Common myeloid progenitor, CD34-positive (primary cell): Measurements from ENCODE around the gene AP2B1.

ENCODE experiments used
- CTCF ChIA-PET: fragments of 350-600 bp; sonication (Branson Sonifier 250); formaldehyde crosslinking; loops from one replicate; lab custom pipeline; 2021; ENCODE audit warnings: antibody characterized with exemption; lab: Charles Lee
- POLR2A ChIA-PET: fragments of 350-600 bp; sonication (Branson Sonifier 250); formaldehyde crosslinking; loops from one replicate; lab custom pipeline; 2021; ENCODE audit warnings: antibody characterized with exemption; lab: Charles Lee
- DNase-seq, 3 donors: peaks; one replicate each; pipeline versions ENCODE4 v3.0.0 to v3.0.0-alpha.2; 2013
- H3K27ac ChIP-seq, 2 experiments: 1 replicate in 1 of 2; 2 replicates in 1 of 2; pipeline ENCODE4 v1.7.0; 2013; ENCODE audit warnings: inconsistent platforms in 2 of 2, low read length in 2 of 2, mild to moderate bottlenecking in 2 of 2, low read depth in 1 of 2, moderate library complexity in 1 of 2; ENCODE audit not compliant: severe bottlenecking in 2 of 2, insufficient read depth in 1 of 2, poor library complexity in 1 of 2
- H3K27me3 ChIP-seq, 5 experiments: replicated peaks in 2 of 5; 1 replicate in 3 of 5; 2 replicates in 2 of 5; pipeline versions ENCODE4 v1.6.1 to v1.7.0; 2013; ENCODE audit warnings: low read length in 4 of 5, mild to moderate bottlenecking in 2 of 5, moderate library complexity in 2 of 5, inconsistent platforms in 1 of 5; ENCODE audit not compliant: insufficient read depth in 5 of 5, control insufficient read depth in 4 of 5
- H3K36me3 ChIP-seq, 4 experiments: 1 replicate in 2 of 4; 2 replicates in 2 of 4; pipeline versions ENCODE4 v1.6.1 to v1.7.0; 2013; ENCODE audit warnings: low read length in 3 of 4, control low read depth in 1 of 4, mild to moderate bottlenecking in 1 of 4; ENCODE audit not compliant: control insufficient read depth in 4 of 4, insufficient read depth in 4 of 4
- H3K4me1 ChIP-seq, 4 experiments: 1 replicate in 3 of 4; 2 replicates in 1 of 4; pipeline versions ENCODE4 v1.6.1 to v1.7.1; 2013; ENCODE audit warnings: low read length in 3 of 4, mild to moderate bottlenecking in 3 of 4, control low read depth in 1 of 4, inconsistent platforms in 1 of 4, moderate library complexity in 1 of 4; ENCODE audit not compliant: control insufficient read depth in 4 of 4, insufficient read depth in 4 of 4; ENCODE audit errors: control extremely low read depth in 1 of 4
- H3K4me3 ChIP-seq, 7 experiments: 1 replicate in 4 of 7; 2 replicates in 3 of 7; pipeline versions ENCODE4 v1.5.1 to v1.7.0; 2013; ENCODE audit warnings: mild to moderate bottlenecking in 7 of 7, low read length in 6 of 7, moderate library complexity in 6 of 7, inconsistent platforms in 2 of 7, low read depth in 2 of 7, control low read depth in 1 of 7; ENCODE audit not compliant: insufficient read depth in 4 of 7, control insufficient read depth in 1 of 7; ENCODE audit errors: extremely low read depth in 1 of 7
- H3K9me3 ChIP-seq, 5 experiments: 1 replicate in 4 of 5; 2 replicates in 1 of 5; pipeline versions ENCODE4 v1.6.1 to v1.7.1; 2013; ENCODE audit warnings: low read length in 4 of 5, mild to moderate bottlenecking in 2 of 5, inconsistent platforms in 1 of 5, low read depth in 1 of 5, moderate library complexity in 1 of 5; ENCODE audit not compliant: control insufficient read depth in 4 of 5, insufficient read depth in 2 of 5; ENCODE audit errors: control extremely low read depth in 1 of 5
- WGBS: methylation state at CpG from one replicate; pipeline ENCODE4 v1.1.5; 2013; ENCODE audit not compliant: insufficient coverage; 5-methylcytosine and 5-hydroxymethylcytosine counted together

Gene AP2B1

DNA sequence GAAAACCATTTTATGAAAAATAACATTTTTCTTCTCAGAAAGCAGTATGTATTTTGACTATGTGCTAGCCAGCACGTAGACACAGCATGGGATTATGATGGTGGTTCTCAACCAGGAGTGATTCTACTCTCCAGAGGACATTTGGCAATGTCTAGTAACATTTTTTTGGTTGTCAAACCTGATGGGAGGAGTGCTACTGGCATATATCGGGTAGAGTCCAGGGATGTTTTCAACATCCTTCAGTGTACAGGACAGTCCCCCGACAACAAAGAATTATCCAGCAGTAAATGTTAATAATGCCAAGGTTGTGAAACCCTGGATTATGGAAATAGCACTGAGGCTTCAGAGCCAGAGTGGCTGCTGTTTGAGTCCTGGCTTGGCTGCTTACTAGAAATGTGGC lies 27.7 kb downstream of the AP2B1 start:
- CTCF ChIA-PET = interaction anchor here (0.6 to 7.6 kb wide), 11 partner anchors 8 to 432 kb away, joined by 3 to 131 read pairs (median 7); partner anchors contain the start of genes SLFN14 and TAF15
- 80% methylated on average over 1 of the region's 3 CpGs for WGBS
- H3K4me3 ChIP-seq = no peak overlapping the region
- DNase-seq = no peak
- H3K27me3 ChIP-seq = no peaks in the 10 kb centered on the region
- H3K27ac ChIP-seq = no peak overlapping the region
- peaks cover 4 to 18% (median 9%) of the 10 kb centered on the region in 4 experiments for H3K36me3 ChIP-seq
- POLR2A ChIA-PET = no interaction called here
- peaks cover 0 to 35% (median 7%) of the 10 kb centered on the region in 4 experiments for H3K4me1 ChIP-seq
- no peaks in the 10 kb centered on the region for H3K9me3 ChIP-seq

DNA sequence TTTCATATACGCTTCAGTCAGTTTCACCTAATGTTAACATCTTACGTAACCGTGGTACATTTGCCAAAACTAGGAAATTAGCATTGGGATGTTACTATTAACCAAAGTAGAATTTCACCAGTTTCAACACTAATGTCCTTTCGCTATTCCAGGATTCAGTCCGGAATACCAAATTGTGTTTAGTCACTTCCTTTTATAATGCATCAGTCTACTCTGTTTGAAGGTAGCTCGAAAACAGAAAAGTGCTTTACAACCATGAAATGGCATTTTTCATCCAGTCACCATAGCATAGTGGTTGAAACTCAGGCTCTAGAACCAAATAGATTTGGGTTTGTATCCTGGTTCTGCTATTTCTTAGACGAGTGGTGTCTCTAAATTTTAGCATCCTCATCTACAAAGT lies 29.4 kb downstream of the AP2B1 start:
- ChIA-PET CTCF (interaction anchor here (1.3 to 7.6 kb wide), 3 partner anchors 11 to 131 kb away, joined by 3 to 131 read pairs (median 4); no protein-coding TSS in a partner anchor), POLR2A (interaction anchor here (0.7 kb wide), 1 partner anchor 73 kb away, joined by 3 read pairs; no protein-coding TSS in a partner anchor)
- WGBS = 0% methylated on average over 3 of the region's 7 CpGs
- H3K36me3 ChIP-seq = peaks cover 2 to 9% (median 5%) of the 10 kb centered on the region in 4 experiments
- peaks cover 0 to 35% (median 7%) of the 10 kb centered on the region in 4 experiments for H3K4me1 ChIP-seq
- peak overlapping the region; percentile 47 to 72 for H3K27ac ChIP-seq
- H3K27me3 ChIP-seq = no peaks in the 10 kb centered on the region
- H3K9me3 ChIP-seq = no peaks in the 10 kb centered on the region
- peak overlapping the region in 1 of 7 experiments; percentile 56 for H3K4me3 ChIP-seq
- peak; percentile 64 to 87 (median 86) for DNase-seq

DNA sequence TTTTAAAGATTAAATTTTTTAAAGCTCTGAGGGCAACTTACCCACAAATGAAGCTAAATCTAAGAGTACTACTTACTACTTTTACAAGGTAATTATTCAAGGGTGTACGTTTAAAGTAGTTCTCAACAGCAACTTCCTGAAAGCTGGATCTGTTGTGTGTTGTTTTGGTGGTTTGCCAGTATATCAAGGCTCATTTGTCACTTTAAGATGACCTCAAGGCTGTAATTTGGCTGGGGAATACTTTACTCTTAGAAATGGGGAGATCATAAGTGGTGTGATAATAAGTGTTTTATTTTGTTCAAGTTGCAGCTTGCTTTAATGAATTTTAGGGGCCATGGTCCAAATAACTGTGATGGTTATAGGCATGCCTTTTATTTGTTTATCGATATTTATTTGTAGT lies 30.4 kb downstream of the AP2B1 start:
- Histone ChIP-seq H3K9me3 (no peaks in the 10 kb centered on the region), H3K4me3 (no peak overlapping the region), H3K27ac (peak overlapping the region; percentile 42 to 72), H3K27me3 (no peaks in the 10 kb centered on the region), H3K4me1 (peaks cover 0 to 35% (median 7%) of the 10 kb centered on the region in 4 experiments), H3K36me3 (peaks cover 2 to 9% (median 5%) of the 10 kb centered on the region in 4 experiments)
- ChIA-PET CTCF (interaction anchor here (1.0 to 7.6 kb wide), 3 partner anchors 61 to 188 kb away, joined by 3 to 131 read pairs (median 3); no protein-coding TSS in a partner anchor), POLR2A (interaction anchor here (1.1 kb wide), 1 partner anchor 10 kb away, joined by 6 read pairs; no protein-coding TSS in a partner anchor)
- WGBS = no CpG with 5 or more reads among the region's 2 CpGs
- peak; percentile 18 to 66 (median 49) for DNase-seq

DNA sequence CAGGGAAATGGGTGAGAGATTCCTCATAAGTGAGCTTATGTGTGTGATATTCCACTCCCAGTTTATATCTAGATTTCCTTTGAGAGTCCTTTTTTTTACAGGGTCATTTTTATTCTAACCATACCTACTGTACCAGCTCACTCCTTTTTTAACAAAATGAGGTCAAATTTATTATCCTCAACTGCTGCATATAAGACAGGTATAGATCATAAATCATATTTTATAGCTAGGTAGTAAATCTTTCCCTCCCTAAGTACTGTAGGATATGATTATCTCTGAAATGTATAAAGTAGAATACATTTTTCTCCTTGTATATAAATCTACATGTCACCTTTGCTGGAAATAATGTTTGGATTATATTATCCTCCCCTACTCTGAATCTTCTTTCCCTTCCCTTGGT lies 31.5 kb downstream of the AP2B1 start:
- Histone ChIP-seq H3K27me3 (no peaks in the 10 kb centered on the region), H3K36me3 (peaks cover 2 to 10% (median 5%) of the 10 kb centered on the region in 4 experiments), H3K27ac (no peak overlapping the region), H3K4me1 (peaks cover 0 to 35% (median 7%) of the 10 kb centered on the region in 4 experiments), H3K4me3 (no peak overlapping the region), H3K9me3 (no peaks in the 10 kb centered on the region)
- CTCF ChIA-PET = interaction anchor here (0.8 to 1.1 kb wide), 2 partner anchors 63 to 99 kb away, joined by 3 to 5 read pairs; no protein-coding TSS in a partner anchor
- POLR2A ChIA-PET = interaction anchor here (0.5 kb wide), 1 partner anchor 18 kb away, joined by 4 read pairs; no protein-coding TSS in a partner anchor
- no peak for DNase-seq

DNA sequence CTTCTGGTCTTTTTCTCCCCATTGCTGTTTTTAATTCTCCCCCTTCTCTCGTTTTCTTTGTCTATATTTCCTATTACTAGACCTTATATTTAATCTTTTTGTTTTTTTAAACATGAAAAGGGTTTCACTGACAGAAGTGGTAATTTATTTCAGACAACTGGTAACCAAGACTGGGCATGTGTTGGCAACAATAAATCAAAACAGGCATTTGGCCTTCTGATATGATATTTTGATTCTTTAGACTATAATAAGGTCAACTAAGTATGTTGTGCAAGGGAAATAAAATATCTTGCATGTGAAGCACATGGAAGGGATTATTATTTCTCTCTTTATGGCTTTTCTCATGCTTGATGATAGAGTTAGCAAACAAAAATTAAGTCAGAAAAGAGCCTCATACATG lies 34.6 kb downstream of the AP2B1 start:
- WGBS = no CpG with 5 or more reads among the region's 1 CpG
- H3K4me3 ChIP-seq = no peak overlapping the region
- peaks cover 0 to 17% (median 3%) of the 10 kb centered on the region in 4 experiments for H3K4me1 ChIP-seq
- no peak overlapping the region for H3K27ac ChIP-seq
- no peaks in the 10 kb centered on the region for H3K27me3 ChIP-seq
- H3K36me3 ChIP-seq = peaks cover 9 to 35% (median 22%) of the 10 kb centered on the region in 4 experiments
- CTCF ChIA-PET = interaction anchor here (1.0 to 2.4 kb wide), 3 partner anchors 8 to 25 kb away, joined by 3 to 13 read pairs (median 4); no protein-coding TSS in a partner anchor
- no peak for DNase-seq
- POLR2A ChIA-PET = no interaction called here
- no peaks in the 10 kb centered on the region for H3K9me3 ChIP-seq

DNA sequence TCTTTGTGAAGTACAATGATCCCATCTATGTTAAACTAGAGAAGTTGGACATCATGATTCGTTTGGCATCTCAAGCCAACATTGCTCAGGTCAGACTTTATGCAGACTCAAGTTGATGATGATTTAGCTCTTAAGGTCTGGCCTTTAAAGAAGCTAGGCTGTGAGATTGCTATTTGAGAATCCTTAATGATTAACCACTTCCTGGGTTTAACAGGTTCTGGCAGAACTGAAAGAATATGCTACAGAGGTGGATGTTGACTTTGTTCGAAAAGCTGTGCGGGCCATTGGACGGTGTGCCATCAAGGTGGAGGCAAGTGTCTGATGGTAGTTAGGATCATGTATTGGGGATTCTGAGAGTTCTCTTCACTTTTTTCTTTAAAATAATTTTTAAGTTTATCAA lies 40.3 kb downstream of the AP2B1 start:
- WGBS = 83% methylated on average over 1 of the region's 4 CpGs
- no peak overlapping the region for H3K27ac ChIP-seq
- no peaks in the 10 kb centered on the region for H3K27me3 ChIP-seq
- ChIA-PET CTCF (interaction anchor here (0.9 kb wide), 1 partner anchor 120 kb away, joined by 3 read pairs; no protein-coding TSS in a partner anchor), POLR2A (no interaction called here)
- H3K36me3 ChIP-seq = peaks cover 22 to 69% (median 46%) of the 10 kb centered on the region in 4 experiments
- no peaks in the 10 kb centered on the region for H3K9me3 ChIP-seq
- no peaks in the 10 kb centered on the region for H3K4me1 ChIP-seq
- H3K4me3 ChIP-seq = no peak overlapping the region
- DNase-seq = no peak

DNA sequence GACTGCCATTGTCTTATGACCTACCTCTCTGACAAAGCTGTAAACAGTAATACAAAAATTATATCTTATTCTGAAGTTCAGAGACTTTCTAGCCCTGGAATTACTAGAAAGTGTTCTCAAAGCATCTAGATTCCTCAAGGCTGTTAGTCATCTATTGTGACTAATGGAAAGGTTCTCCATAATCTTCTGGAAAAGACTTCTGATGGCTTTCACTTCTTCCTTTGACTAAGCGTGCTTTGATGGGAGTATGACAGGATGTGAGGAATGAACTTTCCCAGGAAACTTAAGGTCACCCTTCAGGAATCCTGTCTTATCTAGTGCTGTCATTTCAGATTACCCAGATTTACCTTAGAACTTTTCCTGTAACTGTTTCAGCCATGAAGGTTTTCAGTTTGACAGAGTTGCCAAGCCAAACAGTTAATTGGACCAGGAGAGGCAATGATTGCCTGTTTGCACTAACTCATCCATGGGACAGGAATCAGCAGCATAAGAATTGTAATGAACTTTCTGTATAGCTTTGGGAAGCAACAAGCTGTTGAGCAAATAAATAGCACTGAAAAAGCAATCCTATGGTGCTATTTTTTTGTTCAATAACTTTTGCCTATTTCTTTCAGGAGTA lies 43.5 kb downstream of the AP2B1 start:
- DNase-seq = no peak
- H3K9me3 ChIP-seq = no peaks in the 10 kb centered on the region
- no peaks in the 10 kb centered on the region for H3K27me3 ChIP-seq
- no CpG with 5 or more reads among the region's 1 CpG for WGBS
- peaks cover 16 to 65% (median 43%) of the 10 kb centered on the region in 4 experiments for H3K36me3 ChIP-seq
- H3K4me1 ChIP-seq = no peaks in the 10 kb centered on the region
- CTCF ChIA-PET = interaction anchor here (1.0 kb wide), 1 partner anchor 52 kb away, joined by 3 read pairs; the partner anchor contains the start of gene PEX12
- POLR2A ChIA-PET = no interaction called here
- H3K4me3 ChIP-seq = no peak overlapping the region
- H3K27ac ChIP-seq = no peak overlapping the region
